OCI-LY3 (cell line): Measurements from ENCODE around the gene PRKAA2.

Experiments
- CTCF ChIP-seq: fragments of 200-600, 300-600 bp; sonication (generic); IDR thresholded peaks from 2 replicates; pipeline ENCODE4 v1.5.1; 2014; ENCODE audit warnings: antibody characterized with exemption, low read length, low read depth
- EZH2phosphoT487 ChIP-seq: fragments of 200-600 bp; shearing (Covaris generic); IDR thresholded peaks from 2 replicates; pipeline ENCODE4 v1.6.1; 2018; ENCODE audit warnings: antibody characterized with exemption, mixed run types, low read depth

GRCh38 chr1:56627019-56627635 lies 18.0 kb upstream of the PRKAA2 start:
- TF ChIP-seq CTCF = no peak
- no peak for TF ChIP-seq EZH2phosphoT487
